ENCODE measurements around the gene ARID1B. TPM values are rescaled to one million over a fixed set of nuclear protein-coding genes. Genes with fewer than 3 reads are reported as not detected.

ARID1B gene
- total and polyA plus RNA-seq, 2 of the 13 experiments (the other 11 are each of a cell fraction or from before 2014, with no cell fraction given) = 20.1 to 32.6 TPM

DNA sequence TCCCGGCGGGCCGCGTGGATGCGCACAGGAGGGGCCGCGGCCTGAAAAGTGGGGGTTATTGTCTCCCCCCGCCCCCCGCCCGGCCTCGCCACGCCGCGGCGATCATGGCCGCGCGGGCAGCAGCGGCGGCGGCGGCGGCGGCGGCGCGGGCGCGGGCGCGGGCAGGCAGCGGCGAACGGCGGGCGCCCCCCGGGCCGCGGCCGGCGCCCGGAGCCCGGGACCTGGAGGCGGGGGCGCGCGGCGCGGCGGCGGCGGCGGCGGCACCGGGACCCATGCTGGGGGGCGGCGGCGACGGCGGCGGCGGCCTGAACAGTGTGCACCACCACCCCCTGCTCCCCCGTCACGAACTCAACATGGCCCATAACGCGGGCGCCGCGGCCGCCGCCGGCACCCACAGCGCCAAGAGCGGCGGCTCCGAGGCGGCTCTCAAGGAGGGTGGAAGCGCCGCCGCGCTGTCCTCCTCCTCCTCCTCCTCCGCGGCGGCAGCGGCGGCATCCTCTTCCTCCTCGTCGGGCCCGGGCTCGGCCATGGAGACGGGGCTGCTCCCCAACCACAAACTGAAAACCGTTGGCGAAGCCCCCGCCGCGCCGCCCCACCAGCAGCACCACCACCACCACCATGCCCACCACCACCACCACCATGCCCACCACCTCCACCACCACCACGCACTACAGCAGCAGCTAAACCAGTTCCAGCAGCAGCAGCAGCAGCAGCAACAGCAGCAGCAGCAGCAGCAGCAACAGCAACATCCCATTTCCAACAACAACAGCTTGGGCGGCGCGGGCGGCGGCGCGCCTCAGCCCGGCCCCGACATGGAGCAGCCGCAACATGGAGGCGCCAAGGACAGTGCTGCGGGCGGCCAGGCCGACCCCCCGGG lies 637 bp downstream of the ARID1B start (continued):
- no peak for TF ChIP-seq MLLT10 (CRISPR knock-in tag; IDR thresholded peaks at IDR 0.05)
- no peak; the same call in 1 of the 2 replicates for TF ChIP-seq ARNT2 (CRISPR knock-in tag; IDR thresholded peaks at IDR 0.05; ENCODE audit: low read depth)
- peak; percentile 9; the same call in 1 of the 2 replicates for TF ChIP-seq ZNF563 (CRISPR knock-in tag; IDR thresholded peaks at IDR 0.05)
- TF ChIP-seq NFYC (CRISPR knock-in tag; IDR thresholded peaks at IDR 0.05) = no peak
- no peak for TF ChIP-seq KDM3A (CRISPR knock-in tag; IDR thresholded peaks at IDR 0.05; ENCODE audit: low read depth)
- no peak; the same call in 1 of the 2 replicates for TF ChIP-seq ARNTL (CRISPR knock-in tag; IDR thresholded peaks at IDR 0.05)
- TF ChIP-seq CC2D1A (CRISPR knock-in tag; IDR thresholded peaks at IDR 0.05) = no peak
- no peak for TF ChIP-seq YEATS2 (CRISPR knock-in tag; IDR thresholded peaks at IDR 0.05; ENCODE audit: borderline replicate concordance)
- TF ChIP-seq KAT7 (CRISPR knock-in tag; IDR thresholded peaks at IDR 0.05; ENCODE audit: borderline replicate concordance) = no peak
- no peak for TF ChIP-seq ZNF550 (CRISPR knock-in tag; IDR thresholded peaks at IDR 0.05; ENCODE audit: borderline replicate concordance)
- peak; percentile 48; the same call in 1 of the 2 replicates for TF ChIP-seq ZNF672 (CRISPR knock-in tag; IDR thresholded peaks at IDR 0.05)
- no peak for TF ChIP-seq MYC (CRISPR knock-in tag; IDR thresholded peaks at IDR 0.05; ENCODE audit: borderline replicate concordance)
- no peak for TF ChIP-seq MTA3 (CRISPR knock-in tag; IDR thresholded peaks at IDR 0.05)
- no peak for TF ChIP-seq FLYWCH1 (CRISPR knock-in tag; IDR thresholded peaks at IDR 0.05)
- TF ChIP-seq ESRRA (CRISPR knock-in tag; IDR thresholded peaks at IDR 0.05; ENCODE audit: low read depth) = no peak
- TF ChIP-seq ATF7-NPFF (CRISPR knock-in tag; IDR thresholded peaks at IDR 0.05; ENCODE audit: low read depth) = peak; percentile 69; the same call in 1 of the 2 replicates
- no peak for TF ChIP-seq ZNF619 (CRISPR knock-in tag; IDR thresholded peaks at IDR 0.05)
- no peak for TF ChIP-seq ZNF138 (CRISPR knock-in tag; IDR thresholded peaks at IDR 0.05; ENCODE audit: low read depth)
- TF ChIP-seq GABPA (IDR thresholded peaks at IDR 0.05; ENCODE audit: low read depth, low read length) = no peak
- TF ChIP-seq GABPA (CRISPR knock-in tag; IDR thresholded peaks at IDR 0.05; ENCODE audit: low read depth) = no peak
- TF ChIP-seq MAFK (conservative IDR thresholded peaks at IDR 0.05 in 1 of 2, IDR thresholded peaks at IDR 0.05 in 1 of 2; ENCODE audit: low read length in 2 of 2) = no peak
- TF ChIP-seq GATAD2A (CRISPR knock-in tag; IDR thresholded peaks at IDR 0.05) = no peak
- TF ChIP-seq ETV6 (CRISPR knock-in tag; conservative IDR thresholded peaks at IDR 0.05) = no peak
- TF ChIP-seq ATAD3A (CRISPR knock-in tag; IDR thresholded peaks at IDR 0.05) = no peak
- TF ChIP-seq EHMT2 (IDR thresholded peaks at IDR 0.05; ENCODE audit: borderline replicate concordance, low read depth, low read length) = no peak
- TF ChIP-seq SP2 (CRISPR knock-in tag; IDR thresholded peaks at IDR 0.05) = 0 out of 2 replicates have a peak, but pooled peaks have one; percentile 41
- TF ChIP-seq, protein P1, sequence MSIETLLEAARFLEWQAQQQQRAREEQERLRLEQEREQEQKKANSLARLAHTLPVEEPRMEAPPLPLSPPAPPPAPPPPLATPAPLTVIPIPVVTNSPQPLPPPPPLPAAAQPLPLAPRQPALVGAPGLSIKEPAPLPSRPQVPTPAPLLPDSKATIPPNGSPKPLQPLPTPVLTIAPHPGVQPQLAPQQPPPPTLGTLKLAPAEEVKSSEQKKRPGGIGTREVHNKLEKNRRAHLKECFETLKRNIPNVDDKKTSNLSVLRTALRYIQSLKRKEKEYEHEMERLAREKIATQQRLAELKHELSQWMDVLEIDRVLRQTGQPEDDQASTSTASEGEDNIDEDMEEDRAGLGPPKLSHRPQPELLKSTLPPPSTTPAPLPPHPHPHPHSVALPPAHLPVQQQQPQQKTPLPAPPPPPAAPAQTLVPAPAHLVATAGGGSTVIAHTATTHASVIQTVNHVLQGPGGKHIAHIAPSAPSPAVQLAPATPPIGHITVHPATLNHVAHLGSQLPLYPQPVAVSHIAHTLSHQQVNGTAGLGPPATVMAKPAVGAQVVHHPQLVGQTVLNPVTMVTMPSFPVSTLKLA (IDR thresholded peaks at IDR 0.05) = no peak
- TF ChIP-seq, protein P2, sequence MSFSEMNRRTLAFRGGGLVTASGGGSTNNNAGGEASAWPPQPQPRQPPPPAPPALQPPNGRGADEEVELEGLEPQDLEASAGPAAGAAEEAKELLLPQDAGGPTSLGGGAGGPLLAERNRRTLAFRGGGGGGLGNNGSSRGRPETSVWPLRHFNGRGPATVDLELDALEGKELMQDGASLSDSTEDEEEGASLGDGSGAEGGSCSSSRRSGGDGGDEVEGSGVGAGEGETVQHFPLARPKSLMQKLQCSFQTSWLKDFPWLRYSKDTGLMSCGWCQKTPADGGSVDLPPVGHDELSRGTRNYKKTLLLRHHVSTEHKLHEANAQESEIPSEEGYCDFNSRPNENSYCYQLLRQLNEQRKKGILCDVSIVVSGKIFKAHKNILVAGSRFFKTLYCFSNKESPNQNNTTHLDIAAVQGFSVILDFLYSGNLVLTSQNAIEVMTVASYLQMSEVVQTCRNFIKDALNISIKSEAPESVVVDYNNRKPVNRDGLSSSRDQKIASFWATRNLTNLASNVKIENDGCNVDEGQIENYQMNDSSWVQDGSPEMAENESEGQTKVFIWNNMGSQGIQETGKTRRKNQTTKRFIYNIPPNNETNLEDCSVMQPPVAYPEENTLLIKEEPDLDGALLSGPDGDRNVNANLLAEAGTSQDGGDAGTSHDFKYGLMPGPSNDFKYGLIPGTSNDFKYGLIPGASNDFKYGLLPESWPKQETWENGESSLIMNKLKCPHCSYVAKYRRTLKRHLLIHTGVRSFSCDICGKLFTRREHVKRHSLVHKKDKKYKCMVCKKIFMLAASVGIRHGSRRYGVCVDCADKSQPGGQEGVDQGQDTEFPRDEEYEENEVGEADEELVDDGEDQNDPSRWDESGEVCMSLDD (CRISPR knock-in tag; IDR thresholded peaks at IDR 0.05; ENCODE audit: borderline replicate concordance) = no peak
- TF ChIP-seq ZNF577 (CRISPR knock-in tag; IDR thresholded peaks at IDR 0.05; ENCODE audit: borderline replicate concordance, low read depth) = no peak
